GM21529 (cell line): ENCODE results near the gene SETBP1.

Experiments
- ATAC-seq: cut with Tn5 transposase; IDR thresholded peaks from one replicate; pipeline ENCODE4 v1.9.1; 2021; ENCODE audit not compliant: unreplicated experiment

The SETBP1 gene

GRCh38 chr18:44895176-44895798, 214.6 kb downstream of the SETBP1 start:
- ATAC-seq = no peak

GRCh38 chr18:44896846-44897245, 216.2 kb downstream of the SETBP1 start:
- ATAC-seq = no peak

DNA sequence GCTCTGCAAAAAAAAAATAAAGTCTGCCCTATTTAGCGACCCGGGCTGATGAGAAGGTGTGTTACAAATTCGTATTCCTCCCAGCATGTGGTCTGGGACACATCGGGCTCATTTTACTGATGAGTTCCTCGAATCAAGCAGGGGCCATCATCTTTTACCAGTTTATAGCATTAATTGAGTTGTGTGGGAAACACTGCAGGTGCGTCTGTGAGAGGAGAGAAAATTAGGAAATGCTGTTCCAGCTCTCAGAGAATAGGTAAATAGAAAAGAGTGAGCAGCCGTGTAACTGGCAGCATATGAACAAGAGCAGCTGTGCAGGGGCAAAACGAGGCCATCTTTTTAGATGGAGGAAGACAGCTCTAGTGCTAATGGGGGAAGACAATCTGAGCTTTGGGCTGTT, 216.7 kb downstream of the SETBP1 start:
- no peak for ATAC-seq

GRCh38 chr18:44897816-44898215, 217.1 kb downstream of the SETBP1 start:
- ATAC-seq = no peak

DNA sequence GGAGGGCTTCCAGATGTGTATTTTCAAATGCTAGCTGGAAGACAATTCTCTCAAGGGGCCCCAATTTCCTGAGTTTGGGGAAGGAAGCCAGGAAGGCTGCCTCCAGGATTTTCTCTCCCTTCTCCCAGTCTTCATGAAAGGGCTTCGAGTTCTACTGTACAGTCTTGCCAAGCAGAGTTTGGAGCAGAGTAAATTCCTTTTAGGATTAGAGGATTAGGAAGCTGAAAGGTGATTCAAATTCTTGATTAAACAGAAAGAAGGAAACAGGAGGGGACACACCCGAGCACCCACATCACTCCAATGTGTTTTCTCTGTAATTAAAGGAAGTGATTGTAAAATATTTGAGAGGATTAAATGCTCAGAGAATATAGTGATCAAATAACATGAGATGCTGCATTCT, 217.8 kb downstream of the SETBP1 start:
- ATAC-seq = no peak

- no peak for ATAC-seq
Measured at GRCh38 chr18:44899832-44900231, 219.1 kb downstream of the SETBP1 start.

- ATAC-seq = no peak
Measured at GRCh38 chr18:44900627-44901026, 219.9 kb downstream of the SETBP1 start.

GRCh38 chr18:44901283-44901682, 220.6 kb downstream of the SETBP1 start:
- no peak for ATAC-seq

DNA sequence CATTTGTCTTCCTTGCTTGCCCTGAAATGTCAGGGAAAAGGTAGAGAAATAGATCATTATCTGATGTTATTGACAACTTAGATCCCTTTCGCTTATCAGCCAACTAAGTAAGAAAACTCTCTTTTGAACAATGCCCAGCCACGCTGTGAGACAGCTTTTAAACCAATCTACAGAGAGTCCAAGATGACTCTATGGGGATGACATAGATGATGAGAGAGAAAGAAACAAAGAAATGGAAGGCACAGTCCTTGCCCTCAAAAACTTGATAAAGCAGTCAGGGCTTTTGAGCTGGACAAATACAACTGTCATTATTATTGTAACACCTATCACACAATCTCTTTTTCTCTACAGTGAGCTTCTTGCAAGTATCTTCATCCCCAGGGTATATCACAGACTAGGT, 222.6 kb downstream of the SETBP1 start:
- ATAC-seq = no peak

DNA sequence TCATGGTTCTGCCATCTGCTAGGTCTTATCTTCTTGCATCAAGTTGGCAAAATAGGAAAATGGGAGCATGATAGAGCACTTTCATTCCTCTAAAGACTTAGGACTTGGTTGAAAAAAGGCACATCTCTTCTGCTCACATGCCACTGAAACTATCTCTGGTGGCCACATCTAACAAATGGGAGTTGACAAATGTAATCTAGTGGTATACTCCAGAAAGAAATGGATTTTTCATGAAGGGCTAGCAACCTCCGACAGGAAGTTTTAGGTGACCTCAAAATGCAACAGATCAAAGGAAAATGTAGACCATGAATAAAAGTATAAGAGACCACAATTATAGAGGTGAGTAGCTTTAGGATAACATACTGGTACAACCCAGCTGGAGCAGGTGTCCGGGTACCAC, 224.1 kb downstream of the SETBP1 start:
- no peak for ATAC-seq

- peak; percentile 85 for ATAC-seq
Measured at GRCh38 chr18:44909191-44909719, 228.6 kb downstream of the SETBP1 start.

DNA sequence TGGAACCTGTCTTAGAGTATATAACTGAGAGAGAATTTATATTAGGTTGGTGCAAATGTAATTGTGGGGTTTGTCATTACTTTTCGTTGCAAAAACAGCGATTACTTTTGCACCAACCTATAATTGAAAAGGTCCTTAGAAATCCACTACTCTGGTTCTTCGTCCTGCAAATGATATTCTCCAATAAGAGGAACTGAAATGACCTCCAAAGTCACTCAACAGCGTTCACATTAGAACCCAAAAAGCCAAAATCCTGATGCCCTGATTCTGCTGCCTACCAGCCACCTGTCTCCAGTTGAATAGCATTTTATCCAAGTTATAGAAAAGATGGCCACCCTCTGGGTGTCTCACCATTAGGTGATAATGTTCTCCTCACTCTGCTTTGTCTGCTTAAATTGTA, 230.6 kb downstream of the SETBP1 start:
- ATAC-seq = no peak

GRCh38 chr18:44911773-44912172, 231.1 kb downstream of the SETBP1 start:
- peak; percentile 23 for ATAC-seq

GRCh38 chr18:44912740-44913478, 232.2 kb downstream of the SETBP1 start:
- no peak for ATAC-seq

- ATAC-seq = no peak
Measured at GRCh38 chr18:44914028-44914427, 233.3 kb downstream of the SETBP1 start.

DNA sequence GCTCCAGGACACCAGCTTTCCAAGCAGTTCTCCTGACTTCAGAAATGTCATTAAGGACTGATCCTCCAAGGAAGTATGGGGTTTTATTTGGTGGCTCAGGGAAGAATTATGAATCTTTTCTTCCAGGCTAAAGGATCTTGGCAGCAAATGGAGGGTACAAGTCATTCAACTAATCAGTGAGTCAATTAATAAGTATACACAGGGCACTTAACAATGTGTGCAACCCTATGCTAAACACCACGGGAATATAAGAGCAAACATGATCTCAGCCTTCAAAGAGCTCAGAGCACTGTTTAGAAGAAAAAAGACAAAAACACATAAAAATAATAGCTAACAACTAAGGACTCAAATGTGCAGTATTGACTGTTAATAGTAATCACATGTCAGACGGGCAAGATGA, 234.5 kb downstream of the SETBP1 start:
- ATAC-seq = no peak

DNA sequence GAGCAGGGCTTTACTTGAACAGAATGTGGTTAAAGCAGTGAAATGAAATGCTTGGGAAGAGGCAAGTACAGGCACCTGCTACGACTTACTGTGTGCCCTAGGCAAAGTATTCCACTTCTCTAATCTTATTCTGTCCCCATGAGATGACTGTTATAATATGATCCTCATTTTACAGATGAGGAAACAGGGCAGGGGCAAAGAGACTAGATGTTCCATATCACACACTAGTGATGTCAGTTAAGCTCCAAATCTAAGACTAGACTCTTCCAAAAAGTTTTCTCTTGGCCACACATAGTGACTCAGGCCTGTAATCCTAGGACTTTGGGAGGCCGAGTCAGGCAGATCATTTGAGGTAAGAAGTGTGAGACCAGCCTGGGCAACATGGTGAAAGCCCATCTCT, 235.0 kb downstream of the SETBP1 start:
- no peak for ATAC-seq

DNA sequence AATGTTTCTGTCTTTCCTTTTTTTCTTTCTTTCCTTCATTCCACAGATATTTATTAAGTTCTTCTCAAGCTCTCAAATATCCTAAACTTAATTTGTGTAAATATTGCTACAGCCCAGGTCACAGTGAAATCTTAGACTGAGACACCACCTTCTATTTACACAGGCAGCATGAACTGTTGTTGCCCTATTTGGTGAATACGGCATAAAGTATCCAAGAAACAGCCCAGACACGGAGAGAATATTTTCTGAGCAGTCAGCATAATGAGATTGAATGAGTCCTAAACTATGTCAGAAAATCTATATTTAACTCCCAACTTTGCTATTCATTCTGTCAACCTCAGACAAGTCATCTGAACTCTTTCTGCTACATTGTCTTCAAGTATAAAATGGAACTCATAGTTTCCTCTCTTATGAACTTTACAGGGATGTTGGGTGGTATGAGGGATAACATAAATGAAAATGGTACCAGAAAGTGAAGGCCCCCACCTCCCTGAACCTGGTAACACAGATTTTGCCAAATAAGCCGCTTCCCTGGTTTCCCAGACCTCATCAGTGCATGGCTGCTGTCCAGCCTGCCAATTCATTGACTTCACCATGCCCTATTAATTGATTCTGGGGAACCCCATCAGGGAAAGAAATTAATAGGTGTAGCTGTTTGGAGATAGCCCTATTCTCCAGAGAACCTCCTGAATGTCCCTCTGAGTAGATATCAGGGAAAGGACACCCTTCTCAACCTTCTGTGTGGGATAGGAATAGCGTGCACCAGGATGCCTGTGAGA, 235.9 kb downstream of the SETBP1 start:
- no peak for ATAC-seq

GRCh38 chr18:44917216-44918141, 236.8 kb downstream of the SETBP1 start:
- ATAC-seq = no peak

DNA sequence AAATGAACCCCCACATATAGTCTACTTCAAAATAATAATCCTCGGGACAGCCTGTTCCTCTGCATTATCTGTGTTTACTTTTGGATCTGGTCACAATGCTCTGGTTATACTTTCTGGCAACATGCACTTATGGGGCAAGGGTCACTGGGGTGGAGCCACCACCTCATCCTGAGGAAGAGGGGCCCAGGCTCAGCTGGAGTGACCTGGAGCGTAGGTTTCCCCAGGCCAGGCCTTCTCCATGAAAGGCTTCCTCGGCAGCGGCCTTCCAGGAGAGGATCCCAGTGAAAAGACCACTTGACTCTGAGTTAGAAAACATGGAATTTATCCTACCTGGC, 237.4 kb downstream of the SETBP1 start:
- no peak for ATAC-seq

- ATAC-seq = no peak
Measured at GRCh38 chr18:44920441-44920840, 239.8 kb downstream of the SETBP1 start.
